GM23338 (cell line): ENCODE measurements around the gene OR6N1. TPM values are rescaled to one million over a fixed set of nuclear protein-coding genes. Genes with fewer than 3 reads are reported as not detected.

Experiments
- ATAC-seq: fragments of 200-7000 bp; cut with Tn5 transposase; 3 replicates; pipeline ENCODE4 v1.9.1; 2020
- DNase-seq: peaks from one replicate; pipeline ENCODE4 v3.0.0-alpha.2; 2015; ENCODE audit warnings: low spot score
- H2AFZ ChIP-seq: fragments of 200-600 bp; sonication (generic); 2 replicates; pipeline ENCODE4 v1.8.0; 2016; ENCODE audit warnings: antibody characterized with exemption, mild to moderate bottlenecking, moderate library complexity
- H3F3A ChIP-seq: fragments of 200-600 bp; sonication (generic); replicated peaks from 2 replicates; pipeline ENCODE4 v1.8.0; 2017; ENCODE audit warnings: antibody characterized with exemption, mixed run types, low read depth
- H3K27ac ChIP-seq: fragments of 200-600 bp; sonication (generic); 2 replicates; pipeline ENCODE4 v1.6.1; 2016; ENCODE audit warnings: low read depth
- H3K27me3 ChIP-seq: fragments of 200-600 bp; sonication (generic); 2 replicates; pipeline ENCODE4 v1.8.0; 2016; ENCODE audit warnings: mild to moderate bottlenecking, mixed run types, moderate library complexity; ENCODE audit not compliant: insufficient read depth
- H3K36me3 ChIP-seq: fragments of 200-600 bp; sonication (generic); 2 replicates; pipeline ENCODE4 v1.8.0; 2016; ENCODE audit warnings: mild to moderate bottlenecking; ENCODE audit not compliant: insufficient read depth
- H3K4me1 ChIP-seq: fragments of 200-600 bp; sonication (generic); 2 replicates; pipeline ENCODE4 v1.8.0; 2016; ENCODE audit warnings: mild to moderate bottlenecking, moderate library complexity; ENCODE audit not compliant: insufficient read depth
- H3K4me2 ChIP-seq: fragments of 200-600 bp; sonication (generic); 2 replicates; pipeline ENCODE4 v1.7.1; 2017; ENCODE audit warnings: mixed run types
- H3K4me3 ChIP-seq: fragments of 200-600 bp; sonication (generic); 2 replicates; pipeline ENCODE4 v1.6.1; 2016; ENCODE audit warnings: mixed run types
- H3K79me2 ChIP-seq: fragments of 200-600 bp; sonication (generic); replicated peaks from 2 replicates; pipeline ENCODE4 v1.8.0; 2017; ENCODE audit warnings: mild to moderate bottlenecking; ENCODE audit not compliant: insufficient read depth
- H3K9me2 ChIP-seq: fragments of 200-600 bp; sonication (generic); 2 replicates; pipeline ENCODE4 v1.8.0; 2017; ENCODE audit not compliant: insufficient read depth
- H4K20me1 ChIP-seq: fragments of 200-600 bp; sonication (generic); replicated peaks from 2 replicates; pipeline ENCODE4 v1.8.0; 2017; ENCODE audit warnings: mild to moderate bottlenecking; ENCODE audit not compliant: insufficient read depth
- H3K27ac Mint-ChIP-seq: 2 replicates; pipeline ENCODE4 v1.8.0; 2020; ENCODE audit warnings: inconsistent platforms, mild to moderate bottlenecking, moderate library complexity, mixed read lengths
- H3K27me3 Mint-ChIP-seq: 3 replicates; pipeline ENCODE4 v1.8.0; 2022; ENCODE audit warnings: low read depth, mild to moderate bottlenecking, moderate library complexity, mixed read lengths, inconsistent platforms; ENCODE audit not compliant: insufficient read depth, poor library complexity
- H3K36me3 Mint-ChIP-seq: 3 replicates; pipeline ENCODE4 v1.8.0; 2021; ENCODE audit warnings: low read depth, mild to moderate bottlenecking, inconsistent platforms, moderate library complexity, mixed read lengths
- H3K4me1 Mint-ChIP-seq: 3 replicates; pipeline ENCODE4 v1.8.0; 2020; ENCODE audit warnings: mild to moderate bottlenecking, inconsistent platforms, mixed read lengths
- H3K4me3 Mint-ChIP-seq: 3 replicates; pipeline ENCODE4 v1.8.0; 2021; ENCODE audit warnings: moderate library complexity, mild to moderate bottlenecking, inconsistent platforms, mixed read lengths
- H3K9me3 Mint-ChIP-seq: 3 replicates; pipeline ENCODE4 v1.8.0; 2020; ENCODE audit warnings: moderate library complexity, mild to moderate bottlenecking, inconsistent platforms, mixed read lengths
- CREB1 ChIP-seq: fragments of 250-450 bp; sonication (Bioruptor Pico); IDR thresholded peaks from 2 replicates; pipeline ENCODE4 v1.5.0; 2020; ENCODE audit warnings: low read depth, mild to moderate bottlenecking, moderate library complexity
- EZH2 ChIP-seq: fragments of 200-600 bp; sonication (generic); IDR thresholded peaks from one replicate; pipeline ENCODE4 v1.8.0; 2017; ENCODE audit warnings: antibody characterized with exemption, mild to moderate bottlenecking, low read depth; ENCODE audit not compliant: unreplicated experiment
- EZH2phosphoT487 ChIP-seq: fragments of 200-600 bp; sonication (generic); IDR thresholded peaks from one replicate; pipeline ENCODE4 v1.8.1; 2018; ENCODE audit warnings: antibody characterized with exemption; ENCODE audit not compliant: unreplicated experiment
- JUNB ChIP-seq: IDR thresholded peaks from one replicate; pipeline ENCODE4 v1.6.1; 2016; ENCODE audit warnings: antibody characterized with exemption; ENCODE audit not compliant: unreplicated experiment
- POLR2AphosphoS5 ChIP-seq: IDR thresholded peaks from 2 replicates; pipeline ENCODE4 v1.6.1; 2016; ENCODE audit warnings: antibody characterized with exemption, low read depth
- STAT1 ChIP-seq: IDR thresholded peaks from one replicate; pipeline ENCODE4 v1.6.1; 2016; ENCODE audit warnings: antibody characterized with exemption; ENCODE audit not compliant: unreplicated experiment
- ZNF331 ChIP-seq: fragments of 250-450 bp; sonication (Bioruptor Pico); IDR thresholded peaks from 2 replicates; pipeline ENCODE4 v1.5.0; 2020; ENCODE audit warnings: low read depth, mild to moderate bottlenecking, moderate library complexity
- polyA plus RNA-seq: library from polyadenylated mRNA; unstranded; fragments of >200 nt; fragmentation: Nextera tagmentation; extraction: Ambion mirVana; gene quantifications from 2 replicates; pipeline ENCODE4 v1.2.1, GENCODE V29; 2016
- total RNA-seq: library from RNA; depleted of rRNA; stranded (reverse); fragments of >200 nt; shearing (Covaris generic); gene quantifications from 2 replicates; pipeline ENCODE4 v1.2.3, GENCODE V29; 2014
- TF ChIP-seq, protein P1 (sequence below): IDR thresholded peaks from one replicate; pipeline ENCODE4 v1.6.1; 2018; ENCODE audit warnings: antibody characterized with exemption; ENCODE audit not compliant: unreplicated experiment
- TF ChIP-seq, protein P2 (sequence below): IDR thresholded peaks from 2 replicates; pipeline ENCODE4 v1.6.1; 2016; ENCODE audit warnings: antibody characterized with exemption
- TF ChIP-seq, protein P3 (sequence below), 2 experiments: fragments of 200-600 bp in 1 of 2; sonication (generic) in 1 of 2; conservative IDR thresholded peaks; 2 replicates each; pipeline versions ENCODE4 v1.5.1 to v1.6.1; 2016 to 2017; ENCODE audit warnings: antibody characterized with exemption in 2 of 2, low read depth in 2 of 2, mild to moderate bottlenecking in 2 of 2, moderate library complexity in 1 of 2
- TF ChIP-seq, protein P4 (sequence below): fragments of 250-450 bp; sonication (Bioruptor Pico); IDR thresholded peaks from 2 replicates; pipeline ENCODE4 v1.5.0; 2020; ENCODE audit warnings: mild to moderate bottlenecking, moderate library complexity

Gene OR6N1
- total and polyA plus RNA-seq, 2 experiments from 2014 or later, result not detected

DNA sequence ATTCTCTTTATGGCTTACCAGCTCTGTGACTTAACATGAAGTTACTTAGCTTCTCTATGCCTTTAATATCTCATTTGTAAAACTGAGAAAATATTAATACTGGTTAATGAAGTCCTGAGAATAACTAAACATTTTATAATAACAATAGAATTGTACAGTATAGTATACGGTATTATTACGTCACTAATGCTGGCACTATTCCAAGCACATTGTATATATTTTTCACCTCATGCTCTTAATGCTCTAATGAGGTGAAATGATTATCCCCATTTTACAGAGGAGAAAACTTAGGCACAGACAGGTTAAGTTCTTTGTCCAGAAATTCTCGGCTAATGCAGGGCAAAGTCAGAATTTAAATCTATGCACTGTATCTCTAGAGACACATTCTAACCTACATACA is 52.3 kb downstream of the OR6N1 start:
- no peaks in the 10 kb centered on the region for H3F3A ChIP-seq
- TF ChIP-seq JUNB (no peak), STAT1 (no peak), CREB1 (CRISPR knock-in tag) (no peak)
- TF ChIP-seq, protein P1, sequence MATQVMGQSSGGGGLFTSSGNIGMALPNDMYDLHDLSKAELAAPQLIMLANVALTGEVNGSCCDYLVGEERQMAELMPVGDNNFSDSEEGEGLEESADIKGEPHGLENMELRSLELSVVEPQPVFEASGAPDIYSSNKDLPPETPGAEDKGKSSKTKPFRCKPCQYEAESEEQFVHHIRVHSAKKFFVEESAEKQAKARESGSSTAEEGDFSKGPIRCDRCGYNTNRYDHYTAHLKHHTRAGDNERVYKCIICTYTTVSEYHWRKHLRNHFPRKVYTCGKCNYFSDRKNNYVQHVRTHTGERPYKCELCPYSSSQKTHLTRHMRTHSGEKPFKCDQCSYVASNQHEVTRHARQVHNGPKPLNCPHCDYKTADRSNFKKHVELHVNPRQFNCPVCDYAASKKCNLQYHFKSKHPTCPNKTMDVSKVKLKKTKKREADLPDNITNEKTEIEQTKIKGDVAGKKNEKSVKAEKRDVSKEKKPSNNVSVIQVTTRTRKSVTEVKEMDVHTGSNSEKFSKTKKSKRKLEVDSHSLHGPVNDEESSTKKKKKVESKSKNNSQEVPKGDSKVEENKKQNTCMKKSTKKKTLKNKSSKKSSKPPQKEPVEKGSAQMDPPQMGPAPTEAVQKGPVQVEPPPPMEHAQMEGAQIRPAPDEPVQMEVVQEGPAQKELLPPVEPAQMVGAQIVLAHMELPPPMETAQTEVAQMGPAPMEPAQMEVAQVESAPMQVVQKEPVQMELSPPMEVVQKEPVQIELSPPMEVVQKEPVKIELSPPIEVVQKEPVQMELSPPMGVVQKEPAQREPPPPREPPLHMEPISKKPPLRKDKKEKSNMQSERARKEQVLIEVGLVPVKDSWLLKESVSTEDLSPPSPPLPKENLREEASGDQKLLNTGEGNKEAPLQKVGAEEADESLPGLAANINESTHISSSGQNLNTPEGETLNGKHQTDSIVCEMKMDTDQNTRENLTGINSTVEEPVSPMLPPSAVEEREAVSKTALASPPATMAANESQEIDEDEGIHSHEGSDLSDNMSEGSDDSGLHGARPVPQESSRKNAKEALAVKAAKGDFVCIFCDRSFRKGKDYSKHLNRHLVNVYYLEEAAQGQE, result no peak
- Mint-ChIP-seq H3K4me3 (no peak overlapping the region), H3K27me3 (no peaks in the 10 kb centered on the region), H3K9me3 (no peaks in the 10 kb centered on the region), H3K4me1 (no peaks in the 10 kb centered on the region), H3K27ac (no peak overlapping the region), H3K36me3 (no peaks in the 10 kb centered on the region)
- H3K36me3 ChIP-seq, result no peaks in the 10 kb centered on the region
- no peaks in the 10 kb centered on the region for H3K79me2 ChIP-seq
- no peak overlapping the region for H2AFZ ChIP-seq
- no peak overlapping the region for H3K4me2 ChIP-seq
- no peaks in the 10 kb centered on the region for H3K27me3 ChIP-seq
- no peak overlapping the region for H3K4me3 ChIP-seq
- DNase-seq, result no peak
- no peaks in the 10 kb centered on the region for H3K9me2 ChIP-seq
- no peaks in the 10 kb centered on the region for H3K4me1 ChIP-seq
- ATAC-seq, result no peak
- no peak overlapping the region for H3K27ac ChIP-seq
- no peaks in the 10 kb centered on the region for H4K20me1 ChIP-seq

DNA sequence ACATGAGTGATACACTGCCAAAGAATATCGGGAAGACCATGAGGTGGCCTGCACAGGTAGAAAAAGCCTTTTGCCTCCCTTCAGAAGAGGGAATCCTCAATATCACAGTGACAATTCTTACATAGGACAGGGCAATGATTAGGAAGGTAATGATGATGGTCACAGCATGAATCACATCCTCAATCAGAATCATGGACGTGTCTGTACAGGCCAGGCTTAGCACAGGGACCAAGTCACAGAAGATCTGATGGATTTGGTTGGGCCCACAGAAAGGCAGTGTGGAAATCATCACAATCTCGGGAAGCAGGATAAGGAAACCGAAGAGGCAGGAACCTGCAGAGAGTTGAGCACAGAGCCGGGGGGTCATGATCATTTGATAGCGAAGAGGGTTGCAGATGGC is 54.7 kb downstream of the OR6N1 start:
- H4K20me1 ChIP-seq, result no peaks in the 10 kb centered on the region
- H3K4me3 ChIP-seq, result no peak overlapping the region
- H3K27me3 ChIP-seq, result no peaks in the 10 kb centered on the region
- Mint-ChIP-seq H3K4me3 (no peak overlapping the region), H3K36me3 (no peaks in the 10 kb centered on the region), H3K27ac (no peak overlapping the region), H3K4me1 (no peaks in the 10 kb centered on the region), H3K27me3 (no peaks in the 10 kb centered on the region), H3K9me3 (no peaks in the 10 kb centered on the region)
- no peaks in the 10 kb centered on the region for H3F3A ChIP-seq
- 0 out of 2 replicates have a peak overlapping the region, but pooled peaks have one; percentile 12 for H2AFZ ChIP-seq
- H3K4me2 ChIP-seq, result no peak overlapping the region
- no peaks in the 10 kb centered on the region for H3K36me3 ChIP-seq
- no peaks in the 10 kb centered on the region for H3K4me1 ChIP-seq
- no peak for ATAC-seq
- H3K9me2 ChIP-seq, result no peaks in the 10 kb centered on the region
- DNase-seq, result no peak
- H3K79me2 ChIP-seq, result no peaks in the 10 kb centered on the region
- no peak overlapping the region for H3K27ac ChIP-seq
- TF ChIP-seq EZH2phosphoT487, result no peak
- TF ChIP-seq POLR2AphosphoS5, result no peak
- TF ChIP-seq, protein P2, sequence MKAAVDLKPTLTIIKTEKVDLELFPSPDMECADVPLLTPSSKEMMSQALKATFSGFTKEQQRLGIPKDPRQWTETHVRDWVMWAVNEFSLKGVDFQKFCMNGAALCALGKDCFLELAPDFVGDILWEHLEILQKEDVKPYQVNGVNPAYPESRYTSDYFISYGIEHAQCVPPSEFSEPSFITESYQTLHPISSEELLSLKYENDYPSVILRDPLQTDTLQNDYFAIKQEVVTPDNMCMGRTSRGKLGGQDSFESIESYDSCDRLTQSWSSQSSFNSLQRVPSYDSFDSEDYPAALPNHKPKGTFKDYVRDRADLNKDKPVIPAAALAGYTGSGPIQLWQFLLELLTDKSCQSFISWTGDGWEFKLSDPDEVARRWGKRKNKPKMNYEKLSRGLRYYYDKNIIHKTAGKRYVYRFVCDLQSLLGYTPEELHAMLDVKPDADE, result no peak
- TF ChIP-seq ZNF331 (CRISPR knock-in tag), result no peak
- TF ChIP-seq, protein P3, sequence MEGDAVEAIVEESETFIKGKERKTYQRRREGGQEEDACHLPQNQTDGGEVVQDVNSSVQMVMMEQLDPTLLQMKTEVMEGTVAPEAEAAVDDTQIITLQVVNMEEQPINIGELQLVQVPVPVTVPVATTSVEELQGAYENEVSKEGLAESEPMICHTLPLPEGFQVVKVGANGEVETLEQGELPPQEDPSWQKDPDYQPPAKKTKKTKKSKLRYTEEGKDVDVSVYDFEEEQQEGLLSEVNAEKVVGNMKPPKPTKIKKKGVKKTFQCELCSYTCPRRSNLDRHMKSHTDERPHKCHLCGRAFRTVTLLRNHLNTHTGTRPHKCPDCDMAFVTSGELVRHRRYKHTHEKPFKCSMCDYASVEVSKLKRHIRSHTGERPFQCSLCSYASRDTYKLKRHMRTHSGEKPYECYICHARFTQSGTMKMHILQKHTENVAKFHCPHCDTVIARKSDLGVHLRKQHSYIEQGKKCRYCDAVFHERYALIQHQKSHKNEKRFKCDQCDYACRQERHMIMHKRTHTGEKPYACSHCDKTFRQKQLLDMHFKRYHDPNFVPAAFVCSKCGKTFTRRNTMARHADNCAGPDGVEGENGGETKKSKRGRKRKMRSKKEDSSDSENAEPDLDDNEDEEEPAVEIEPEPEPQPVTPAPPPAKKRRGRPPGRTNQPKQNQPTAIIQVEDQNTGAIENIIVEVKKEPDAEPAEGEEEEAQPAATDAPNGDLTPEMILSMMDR (conservative IDR thresholded peaks at IDR 0.05; ENCODE audit: low read depth in 2 of 2), result no peak
- no peak for TF ChIP-seq EZH2
- TF ChIP-seq, protein P4, sequence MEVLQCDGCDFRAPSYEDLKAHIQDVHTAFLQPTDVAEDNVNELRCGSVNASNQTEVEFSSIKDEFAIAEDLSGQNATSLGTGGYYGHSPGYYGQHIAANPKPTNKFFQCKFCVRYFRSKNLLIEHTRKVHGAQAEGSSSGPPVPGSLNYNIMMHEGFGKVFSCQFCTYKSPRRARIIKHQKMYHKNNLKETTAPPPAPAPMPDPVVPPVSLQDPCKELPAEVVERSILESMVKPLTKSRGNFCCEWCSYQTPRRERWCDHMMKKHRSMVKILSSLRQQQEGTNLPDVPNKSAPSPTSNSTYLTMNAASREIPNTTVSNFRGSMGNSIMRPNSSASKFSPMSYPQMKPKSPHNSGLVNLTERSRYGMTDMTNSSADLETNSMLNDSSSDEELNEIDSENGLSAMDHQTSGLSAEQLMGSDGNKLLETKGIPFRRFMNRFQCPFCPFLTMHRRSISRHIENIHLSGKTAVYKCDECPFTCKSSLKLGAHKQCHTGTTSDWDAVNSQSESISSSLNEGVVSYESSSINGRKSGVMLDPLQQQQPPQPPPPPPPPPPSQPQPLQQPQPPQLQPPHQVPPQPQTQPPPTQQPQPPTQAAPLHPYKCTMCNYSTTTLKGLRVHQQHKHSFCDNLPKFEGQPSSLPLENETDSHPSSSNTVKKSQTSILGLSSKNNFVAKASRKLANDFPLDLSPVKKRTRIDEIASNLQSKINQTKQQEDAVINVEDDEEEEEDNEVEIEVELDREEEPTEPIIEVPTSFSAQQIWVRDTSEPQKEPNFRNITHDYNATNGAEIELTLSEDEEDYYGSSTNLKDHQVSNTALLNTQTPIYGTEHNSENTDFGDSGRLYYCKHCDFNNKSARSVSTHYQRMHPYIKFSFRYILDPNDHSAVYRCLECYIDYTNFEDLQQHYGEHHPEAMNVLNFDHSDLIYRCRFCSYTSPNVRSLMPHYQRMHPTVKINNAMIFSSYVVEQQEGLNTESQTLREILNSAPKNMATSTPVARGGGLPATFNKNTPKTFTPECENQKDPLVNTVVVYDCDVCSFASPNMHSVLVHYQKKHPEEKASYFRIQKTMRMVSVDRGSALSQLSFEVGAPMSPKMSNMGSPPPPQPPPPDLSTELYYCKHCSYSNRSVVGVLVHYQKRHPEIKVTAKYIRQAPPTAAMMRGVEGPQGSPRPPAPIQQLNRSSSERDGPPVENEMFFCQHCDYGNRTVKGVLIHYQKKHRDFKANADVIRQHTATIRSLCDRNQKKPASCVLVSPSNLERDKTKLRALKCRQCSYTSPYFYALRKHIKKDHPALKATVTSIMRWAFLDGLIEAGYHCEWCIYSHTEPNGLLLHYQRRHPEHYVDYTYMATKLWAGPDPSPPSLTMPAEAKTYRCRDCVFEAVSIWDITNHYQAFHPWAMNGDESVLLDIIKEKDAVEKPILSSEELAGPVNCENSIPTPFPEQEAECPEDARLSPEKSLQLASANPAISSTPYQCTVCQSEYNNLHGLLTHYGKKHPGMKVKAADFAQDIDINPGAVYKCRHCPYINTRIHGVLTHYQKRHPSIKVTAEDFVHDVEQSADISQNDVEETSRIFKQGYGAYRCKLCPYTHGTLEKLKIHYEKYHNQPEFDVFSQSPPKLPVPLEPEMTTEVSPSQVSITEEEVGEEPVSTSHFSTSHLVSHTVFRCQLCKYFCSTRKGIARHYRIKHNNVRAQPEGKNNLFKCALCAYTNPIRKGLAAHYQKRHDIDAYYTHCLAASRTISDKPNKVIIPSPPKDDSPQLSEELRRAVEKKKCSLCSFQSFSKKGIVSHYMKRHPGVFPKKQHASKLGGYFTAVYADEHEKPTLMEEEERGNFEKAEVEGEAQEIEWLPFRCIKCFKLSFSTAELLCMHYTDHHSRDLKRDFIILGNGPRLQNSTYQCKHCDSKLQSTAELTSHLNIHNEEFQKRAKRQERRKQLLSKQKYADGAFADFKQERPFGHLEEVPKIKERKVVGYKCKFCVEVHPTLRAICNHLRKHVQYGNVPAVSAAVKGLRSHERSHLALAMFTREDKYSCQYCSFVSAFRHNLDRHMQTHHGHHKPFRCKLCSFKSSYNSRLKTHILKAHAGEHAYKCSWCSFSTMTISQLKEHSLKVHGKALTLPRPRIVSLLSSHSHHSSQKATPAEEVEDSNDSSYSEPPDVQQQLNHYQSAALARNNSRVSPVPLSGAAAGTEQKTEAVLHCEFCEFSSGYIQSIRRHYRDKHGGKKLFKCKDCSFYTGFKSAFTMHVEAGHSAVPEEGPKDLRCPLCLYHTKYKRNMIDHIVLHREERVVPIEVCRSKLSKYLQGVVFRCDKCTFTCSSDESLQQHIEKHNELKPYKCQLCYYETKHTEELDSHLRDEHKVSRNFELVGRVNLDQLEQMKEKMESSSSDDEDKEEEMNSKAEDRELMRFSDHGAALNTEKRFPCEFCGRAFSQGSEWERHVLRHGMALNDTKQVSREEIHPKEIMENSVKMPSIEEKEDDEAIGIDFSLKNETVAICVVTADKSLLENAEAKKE (CRISPR knock-in tag), result no peak
